Activated CD4-positive, alpha-beta T cell treated with anti-CD3 and anti-CD28 coated beads for 36 hours (primary cell): ENCODE data around the gene ZNRF2. TPM values are rescaled to one million over a fixed set of nuclear protein-coding genes. Genes with fewer than 3 reads are reported as not detected.
A peak's percentile ranks its signal among the peaks of the same experiment; 100 is the strongest.

Experiments
- ATAC-seq: fragments of 200-7000 bp; cut with Tn5 transposase; one replicate; pipeline ENCODE4 v1.10.0; 2021; ENCODE audit warnings: mild to moderate bottlenecking, moderate library complexity
- CTCF ChIA-PET: fragments of 350-600 bp; sonication (Branson Sonifier 250); formaldehyde crosslinking; loops from one replicate; lab custom pipeline; 2021; ENCODE audit warnings: antibody characterized with exemption; lab: Charles Lee
- POLR2A ChIA-PET: fragments of 350-600 bp; sonication (Branson Sonifier 250); formaldehyde crosslinking; loops from one replicate; lab custom pipeline; 2021; ENCODE audit warnings: antibody characterized with exemption, inconsistent platforms; lab: Charles Lee
- DNase-seq: peaks from one replicate; pipeline ENCODE4 v3.0.0-alpha.2; 2020
- H3K27ac Mint-ChIP-seq: one replicate; pipeline ENCODE4 v1.8.0; 2021; ENCODE audit warnings: mixed read lengths
- H3K27me3 Mint-ChIP-seq: one replicate; pipeline ENCODE4 v1.8.0; 2021; ENCODE audit warnings: mixed read lengths
- H3K36me3 Mint-ChIP-seq: one replicate; pipeline ENCODE4 v1.8.0; 2021; ENCODE audit warnings: low read depth, mixed read lengths
- H3K4me1 Mint-ChIP-seq: one replicate; pipeline ENCODE4 v1.8.0; 2021; ENCODE audit warnings: mixed read lengths
- H3K4me3 Mint-ChIP-seq: one replicate; pipeline ENCODE4 v1.8.0; 2021; ENCODE audit warnings: mild to moderate bottlenecking, moderate library complexity, mixed read lengths
- H3K9me3 Mint-ChIP-seq: one replicate; pipeline ENCODE4 v1.8.0; 2021; ENCODE audit warnings: low read depth, mixed read lengths
- intact Hi-C, 2 experiments: fragments of 100-400 bp; cut with DNase I in 1 of 2; cut with micrococcal nuclease in 1 of 2; formaldehyde crosslinking; loops; one replicate each; pipeline versions ENCODE4 v1.14.2 to v1.15.1; 2022 to 2024; cut with DNase I, micrococcal nuclease
- total RNA-seq, 2 experiments: library from RNA; stranded (reverse); gene quantifications; one replicate each; pipeline ENCODE4 v1.2.3, GENCODE V29; 2021

Gene ZNRF2
- total RNA-seq, 2 experiments from 2014 or later = 8.1 to 8.8 TPM

DNA sequence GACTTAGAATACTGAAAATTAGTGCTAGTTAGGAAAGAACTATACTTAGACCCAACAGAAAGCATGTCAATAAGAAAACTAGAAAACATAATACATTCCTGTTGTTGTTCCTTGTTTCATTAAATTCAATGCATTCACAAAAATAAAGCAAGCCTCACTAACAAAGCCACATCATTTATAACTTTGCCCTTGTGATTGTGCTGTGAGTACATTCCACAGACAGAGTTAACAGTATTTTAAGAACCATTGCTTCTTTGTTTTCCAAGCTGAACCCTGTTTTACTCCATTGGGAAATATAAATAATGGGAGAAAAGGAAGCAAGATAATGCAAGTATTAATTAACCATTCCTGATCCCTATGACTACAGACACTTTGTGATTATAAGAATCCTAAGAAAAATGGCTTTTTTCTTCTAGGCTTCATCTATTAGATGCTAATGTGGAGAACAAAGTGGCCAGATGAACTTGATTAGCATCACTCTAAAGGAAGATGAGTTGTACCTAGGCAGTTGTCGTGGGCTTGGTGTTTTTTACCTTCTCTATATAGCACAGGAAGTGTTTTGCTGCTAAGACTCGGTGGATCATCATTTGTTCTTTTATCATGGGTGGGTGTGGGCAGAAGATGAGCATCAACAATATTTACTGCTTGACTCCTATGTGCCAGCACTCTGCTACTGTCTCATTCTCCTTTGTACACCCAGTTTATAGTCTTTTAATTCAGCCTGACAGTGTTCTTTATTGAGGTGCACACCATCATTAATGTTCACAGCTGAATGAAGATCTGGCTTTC, 34.2 kb upstream of the ZNRF2 start:
- intact Hi-C loops = no loop called here
- Mint-ChIP-seq H3K4me3 (no peak overlapping the region), H3K27me3 (no peaks in the 10 kb centered on the region), H3K9me3 (no peaks in the 10 kb centered on the region), H3K27ac (peak overlapping the region; percentile 17), H3K4me1 (peaks cover 30% of the 10 kb centered on the region), H3K36me3 (no peaks in the 10 kb centered on the region)
- DNase-seq (no peak), ATAC-seq (peak; percentile 36)
- CTCF ChIA-PET = interaction anchor here (1.5 kb wide), 1 partner anchor 11 kb away, joined by 4 read pairs; no protein-coding TSS in a partner anchor
- POLR2A ChIA-PET = no interaction called here

DNA sequence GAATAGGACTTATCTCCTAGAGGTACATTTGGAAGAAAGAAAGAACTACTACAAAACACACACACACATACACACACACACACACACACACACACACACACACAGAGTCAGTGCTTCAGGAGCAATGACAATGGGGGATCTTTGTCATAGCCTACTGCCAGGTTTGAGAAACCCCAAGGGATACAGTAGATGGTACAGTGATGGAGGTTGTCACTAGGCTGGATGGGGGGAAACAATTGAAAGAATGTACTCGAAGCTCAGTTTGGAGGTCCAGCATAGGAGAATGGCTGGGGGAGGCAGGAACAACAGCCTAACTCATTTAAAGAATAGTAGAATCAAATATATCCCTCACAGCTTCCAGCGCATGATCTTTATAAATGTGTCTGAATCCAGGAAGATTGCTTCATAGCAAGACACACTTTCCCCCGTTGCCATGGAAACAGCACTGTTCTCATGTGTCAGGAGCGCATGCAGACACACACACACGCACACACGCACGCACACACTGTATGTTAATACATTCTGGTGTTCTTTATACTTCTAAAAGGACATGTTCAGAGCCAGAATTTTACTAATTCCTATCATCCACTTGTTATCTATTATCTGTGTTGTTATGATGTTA, 32.6 kb upstream of the ZNRF2 start:
- ATAC-seq (no peak), DNase-seq (no peak)
- no peak overlapping the region for H3K27ac Mint-ChIP-seq
- H3K27me3 Mint-ChIP-seq = no peaks in the 10 kb centered on the region
- H3K36me3 Mint-ChIP-seq = no peaks in the 10 kb centered on the region
- ChIA-PET POLR2A (no interaction called here), CTCF (interaction anchor here (0.5 kb wide), 1 partner anchor 788 kb away, joined by 3 read pairs; no protein-coding TSS in a partner anchor)
- intact Hi-C loops = no loop called here
- H3K4me3 Mint-ChIP-seq = no peak overlapping the region
- H3K4me1 Mint-ChIP-seq = peaks cover 30% of the 10 kb centered on the region
- H3K9me3 Mint-ChIP-seq = no peaks in the 10 kb centered on the region

DNA sequence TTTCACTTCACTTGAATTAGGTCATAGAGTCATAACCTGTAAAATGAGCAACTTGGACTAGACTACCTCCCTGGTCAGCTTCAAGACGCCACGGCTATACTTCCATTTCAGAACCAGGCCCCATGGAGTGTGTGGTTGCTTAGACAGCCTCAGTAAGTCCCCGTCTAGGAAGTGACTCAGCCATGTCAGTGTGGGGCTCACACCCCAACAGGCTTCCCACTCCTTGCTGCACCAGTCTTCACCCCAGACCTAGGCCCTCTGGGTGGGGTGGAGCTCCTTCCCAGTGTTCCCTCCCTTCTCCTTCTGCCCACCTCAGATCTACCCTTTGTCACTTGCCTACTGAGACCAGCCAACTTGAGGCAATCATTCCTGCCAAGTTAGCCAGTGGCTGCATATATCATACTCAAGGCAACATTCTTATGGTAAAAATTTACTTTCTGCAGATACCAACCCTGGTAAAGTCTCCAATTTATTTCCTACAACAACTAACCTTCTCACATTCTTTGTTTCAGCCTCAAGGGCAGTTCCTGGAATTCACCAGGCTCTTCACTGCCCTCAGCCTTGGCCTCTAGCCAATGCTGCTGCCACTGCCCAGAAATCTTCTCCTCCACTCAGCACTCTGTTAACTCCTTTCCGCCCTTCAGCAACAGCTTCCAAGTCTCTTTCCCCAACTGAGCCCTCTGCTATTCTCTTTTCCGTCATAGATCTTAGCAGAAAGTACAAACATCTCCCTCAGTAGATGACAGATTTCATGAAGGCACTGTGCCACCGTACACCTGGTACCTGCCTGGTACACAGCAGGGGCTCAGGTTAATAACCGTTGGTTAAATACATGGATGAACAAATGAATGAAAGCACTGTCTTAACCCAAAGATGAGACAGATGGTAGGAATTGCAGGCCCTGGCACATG, 31.3 kb upstream of the ZNRF2 start:
- DNase-seq (peak; percentile 12), ATAC-seq (peak; percentile 70)
- Mint-ChIP-seq H3K9me3 (no peaks in the 10 kb centered on the region), H3K27me3 (no peaks in the 10 kb centered on the region), H3K27ac (no peak overlapping the region), H3K4me3 (no peak overlapping the region), H3K36me3 (no peaks in the 10 kb centered on the region), H3K4me1 (peaks cover 30% of the 10 kb centered on the region)
- POLR2A ChIA-PET = no interaction called here
- CTCF ChIA-PET = interaction anchor here (0.9 kb wide), 1 partner anchor 12 kb away, joined by 3 read pairs; no protein-coding TSS in a partner anchor
- intact Hi-C loops = no loop called here

DNA sequence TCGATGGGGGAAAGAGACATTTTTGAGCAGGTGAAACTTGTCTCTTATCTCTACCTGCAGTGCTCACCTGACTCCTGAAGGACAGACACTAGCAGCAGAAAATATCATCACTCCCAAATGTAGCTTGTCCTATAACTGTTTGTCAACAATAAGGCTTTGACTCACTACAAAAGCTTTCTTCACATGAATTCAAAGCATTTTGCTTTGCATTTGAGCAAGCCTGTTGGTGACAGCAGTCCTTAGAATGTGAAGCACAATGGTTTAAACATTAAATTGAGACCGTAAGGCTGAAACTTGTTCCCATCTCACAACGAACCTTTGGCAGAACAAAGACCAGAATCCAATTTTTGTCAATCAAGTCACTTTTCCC, 30.6 kb upstream of the ZNRF2 start:
- ATAC-seq = no peak
- Mint-ChIP-seq H3K27ac (no peak overlapping the region), H3K4me3 (no peak overlapping the region), H3K9me3 (no peaks in the 10 kb centered on the region), H3K36me3 (no peaks in the 10 kb centered on the region), H3K27me3 (no peaks in the 10 kb centered on the region), H3K4me1 (peaks cover 30% of the 10 kb centered on the region)
- CTCF ChIA-PET = no interaction called here
- POLR2A ChIA-PET = no interaction called here
- DNase-seq = no peak
- intact Hi-C loops = no loop called here

DNA sequence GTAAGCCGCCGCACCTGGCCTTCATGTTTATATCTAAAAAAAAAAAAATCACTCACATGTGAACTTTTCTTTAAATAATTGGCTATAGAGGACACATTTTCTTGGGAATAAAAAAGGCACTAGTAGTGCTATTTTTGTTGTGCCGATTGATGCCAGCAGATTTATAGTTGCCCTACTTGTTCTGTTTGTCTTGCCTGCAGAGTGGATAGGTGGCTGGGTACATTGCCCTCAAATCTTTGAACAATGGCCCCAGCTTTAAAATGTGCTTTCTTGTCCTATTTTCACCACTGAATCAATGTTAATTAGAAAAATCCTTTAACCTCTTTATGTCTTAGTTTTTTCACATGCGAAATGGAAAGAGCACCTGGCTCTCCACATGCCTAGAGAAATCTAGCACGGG, 30.1 kb upstream of the ZNRF2 start:
- no peaks in the 10 kb centered on the region for H3K9me3 Mint-ChIP-seq
- no peaks in the 10 kb centered on the region for H3K27me3 Mint-ChIP-seq
- no peak overlapping the region for H3K27ac Mint-ChIP-seq
- no peak overlapping the region for H3K4me3 Mint-ChIP-seq
- no peaks in the 10 kb centered on the region for H3K36me3 Mint-ChIP-seq
- ChIA-PET CTCF (no interaction called here), POLR2A (no interaction called here)
- ATAC-seq = no peak
- H3K4me1 Mint-ChIP-seq = peaks cover 30% of the 10 kb centered on the region
- intact Hi-C loops = no loop called here
- DNase-seq = no peak

DNA sequence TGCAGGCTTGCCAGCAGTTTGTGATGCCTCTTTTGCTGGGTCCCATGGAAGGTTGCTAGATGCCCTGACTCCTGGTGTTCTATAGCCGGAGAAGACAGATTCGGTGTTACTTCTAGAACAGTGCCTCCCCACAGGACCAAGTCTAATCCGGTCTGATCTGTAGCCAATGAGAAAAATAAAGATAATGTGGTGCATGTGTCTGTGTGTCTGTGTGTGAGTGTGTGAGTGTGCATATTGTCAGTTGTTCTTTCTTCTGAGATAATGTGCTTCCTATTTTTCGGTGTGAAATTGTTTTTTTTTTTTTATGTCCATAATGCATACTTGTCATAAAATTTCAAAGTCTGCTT, 29.7 kb upstream of the ZNRF2 start:
- intact Hi-C loops = no loop called here
- no peak overlapping the region for H3K4me3 Mint-ChIP-seq
- peaks cover 25% of the 10 kb centered on the region for H3K4me1 Mint-ChIP-seq
- H3K27ac Mint-ChIP-seq = no peak overlapping the region
- H3K36me3 Mint-ChIP-seq = no peaks in the 10 kb centered on the region
- H3K9me3 Mint-ChIP-seq = no peaks in the 10 kb centered on the region
- POLR2A ChIA-PET = no interaction called here
- CTCF ChIA-PET = no interaction called here
- ATAC-seq = no peak
- DNase-seq = no peak
- H3K27me3 Mint-ChIP-seq = no peaks in the 10 kb centered on the region

DNA sequence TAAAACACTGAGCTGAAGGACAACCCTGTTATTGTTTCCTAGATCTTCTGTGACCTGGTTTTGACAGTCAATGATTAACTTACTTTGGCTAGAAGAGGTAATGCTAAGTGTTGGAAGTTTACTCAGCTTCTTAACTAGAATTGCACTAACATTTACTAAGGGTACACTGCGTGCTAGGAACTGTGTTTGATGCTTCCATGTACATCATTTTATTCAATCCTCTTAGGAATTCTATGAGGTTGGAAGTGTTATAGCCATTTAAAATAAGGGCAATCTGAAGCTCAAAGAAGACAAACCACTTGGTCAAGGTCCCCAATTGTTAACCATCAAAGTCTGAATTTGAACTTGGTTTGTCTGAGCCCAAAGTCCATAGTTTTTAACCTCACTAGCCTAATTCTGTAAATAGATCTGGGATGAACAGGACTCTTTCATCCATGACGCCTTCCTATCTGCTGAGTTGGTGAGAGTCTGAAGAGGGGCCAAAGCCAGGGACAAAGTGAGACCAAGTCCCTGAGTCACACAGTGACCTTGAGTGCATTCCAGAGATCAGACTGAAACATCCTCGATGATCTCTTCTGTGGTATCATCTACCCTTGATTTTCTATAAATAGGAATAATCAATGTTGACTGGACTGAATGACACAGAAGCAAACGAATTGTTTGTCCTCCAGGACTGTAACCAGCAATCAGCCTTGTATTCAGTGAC, 29.2 kb upstream of the ZNRF2 start:
- Mint-ChIP-seq H3K27ac (no peak overlapping the region), H3K4me1 (peaks cover 21% of the 10 kb centered on the region), H3K9me3 (no peaks in the 10 kb centered on the region), H3K27me3 (no peaks in the 10 kb centered on the region), H3K36me3 (no peaks in the 10 kb centered on the region), H3K4me3 (no peak overlapping the region)
- CTCF ChIA-PET = no interaction called here
- POLR2A ChIA-PET = no interaction called here
- intact Hi-C loops = no loop called here
- no peak for ATAC-seq
- no peak for DNase-seq

DNA sequence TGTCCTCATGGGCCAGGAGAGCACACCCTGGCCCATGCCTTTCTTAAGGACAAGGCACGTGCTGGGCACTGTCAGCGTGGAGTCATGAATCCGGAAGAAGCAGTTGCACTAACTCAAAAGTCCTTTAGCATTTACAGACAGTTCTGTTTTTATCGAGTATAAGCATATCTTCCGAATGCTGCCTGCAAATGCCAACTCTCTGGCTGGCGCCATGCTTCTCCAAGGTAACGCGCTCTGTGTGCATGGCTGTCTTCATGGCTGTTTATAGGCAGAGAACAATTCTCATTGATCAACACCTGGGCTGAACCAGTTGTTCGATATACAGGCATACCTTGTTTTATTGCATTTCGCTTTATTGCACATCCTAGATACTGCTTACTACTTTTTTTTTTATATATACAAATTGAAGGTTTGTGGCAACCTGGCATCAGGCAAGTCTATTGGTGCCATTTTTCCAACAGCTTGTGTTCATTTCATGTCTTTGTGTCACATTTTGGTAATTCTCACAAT, 28.0 kb upstream of the ZNRF2 start:
- Mint-ChIP-seq H3K4me3 (no peak overlapping the region), H3K36me3 (no peaks in the 10 kb centered on the region), H3K27ac (no peak overlapping the region), H3K9me3 (no peaks in the 10 kb centered on the region), H3K4me1 (peaks cover 12% of the 10 kb centered on the region), H3K27me3 (no peaks in the 10 kb centered on the region)
- intact Hi-C loops = no loop called here
- DNase-seq = no peak
- ATAC-seq = no peak
- CTCF ChIA-PET = no interaction called here
- POLR2A ChIA-PET = no interaction called here

DNA sequence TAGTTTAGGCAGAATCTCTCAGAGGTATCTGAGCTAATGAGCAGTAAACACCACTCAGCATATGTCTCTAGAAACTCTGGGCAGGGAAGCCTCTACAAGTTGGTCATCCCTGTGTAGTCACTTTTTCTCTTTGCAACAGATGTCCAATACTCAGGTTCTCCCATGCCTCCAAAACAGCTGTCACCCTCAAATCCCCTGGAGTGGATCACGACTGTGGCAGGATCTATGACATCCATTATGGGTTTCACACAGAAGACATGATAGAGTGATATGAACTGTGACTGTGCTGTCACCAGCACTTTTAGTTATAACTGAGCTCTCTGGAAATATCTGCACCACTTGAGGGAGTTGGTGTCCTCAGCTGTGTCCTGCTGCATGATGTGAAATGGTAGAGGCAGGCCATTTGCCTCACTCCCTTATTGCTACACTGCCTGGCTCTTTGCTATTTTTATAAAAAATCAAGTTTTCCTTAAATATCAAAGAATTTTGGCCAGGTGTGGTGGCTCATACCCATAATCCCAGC, 24.1 kb upstream of the ZNRF2 start:
- intact Hi-C loops = no loop called here
- Mint-ChIP-seq H3K4me1 (no peaks in the 10 kb centered on the region), H3K27me3 (no peaks in the 10 kb centered on the region), H3K27ac (no peak overlapping the region), H3K36me3 (no peaks in the 10 kb centered on the region), H3K9me3 (no peaks in the 10 kb centered on the region), H3K4me3 (no peak overlapping the region)
- ChIA-PET POLR2A (no interaction called here), CTCF (interaction anchor here (0.6 to 1.2 kb wide), 2 partner anchors 9 to 14 kb away, joined by 3 to 5 read pairs; no protein-coding TSS in a partner anchor)
- no peak for DNase-seq
- no peak for ATAC-seq

DNA sequence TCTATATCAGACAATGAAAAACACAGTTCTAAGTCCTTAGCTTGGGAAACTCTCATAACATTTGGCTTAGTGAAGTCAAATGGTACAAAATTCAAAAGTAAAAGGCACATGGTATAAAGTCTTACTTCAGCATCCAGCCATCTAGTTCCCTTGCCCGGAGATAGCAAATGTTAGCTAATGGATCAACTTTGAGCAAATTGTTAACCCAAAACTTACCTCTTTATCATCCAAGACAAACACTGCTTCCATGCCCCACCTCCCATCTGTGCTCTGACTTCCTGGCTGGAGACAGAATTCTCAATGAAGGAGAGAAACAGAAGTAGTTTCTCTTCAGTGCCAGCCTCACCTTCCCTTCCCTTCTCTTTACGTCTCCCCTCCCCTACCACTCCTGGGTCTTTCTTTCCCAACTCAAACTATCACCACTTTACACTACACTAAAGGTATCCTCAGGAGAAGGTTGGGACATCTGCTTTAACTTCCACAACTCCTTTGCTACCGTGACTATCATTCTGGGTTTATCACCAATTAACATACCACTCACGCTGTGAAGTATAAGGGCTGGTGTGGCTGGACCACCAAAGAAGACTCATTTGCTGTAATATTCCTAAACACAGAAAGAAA, 21.2 kb upstream of the ZNRF2 start:
- H3K36me3 Mint-ChIP-seq = no peaks in the 10 kb centered on the region
- no peak for ATAC-seq
- no peak for DNase-seq
- no peak overlapping the region for H3K4me3 Mint-ChIP-seq
- POLR2A ChIA-PET = no interaction called here
- H3K27me3 Mint-ChIP-seq = no peaks in the 10 kb centered on the region
- intact Hi-C loops = no loop called here
- CTCF ChIA-PET = no interaction called here
- H3K4me1 Mint-ChIP-seq = no peaks in the 10 kb centered on the region
- H3K27ac Mint-ChIP-seq = no peak overlapping the region
- no peaks in the 10 kb centered on the region for H3K9me3 Mint-ChIP-seq
